GM12875 (cell line): ENCODE results near the gene PCNX4.

Experiments
- H3K4me3 ChIP-seq: one replicate; pipeline ENCODE4 v1.5.1; 2011; ENCODE audit warnings: low read depth, low read length, control low read depth
- CTCF ChIP-seq: IDR thresholded peaks from 2 replicates; pipeline ENCODE4 v1.5.1; 2011; ENCODE audit warnings: low read depth, mild to moderate bottlenecking, control low read depth, inconsistent platforms, low read length, moderate library complexity, borderline replicate concordance; ENCODE audit not compliant: insufficient read depth

Gene PCNX4

GRCh38 chr14:60171690-60172089 is 80.0 kb downstream of the PCNX4 start:
- no peak for TF ChIP-seq CTCF
- no peak overlapping the region for H3K4me3 ChIP-seq

- no peak for TF ChIP-seq CTCF
- no peak overlapping the region for H3K4me3 ChIP-seq
These were observed 82.9 kb downstream of the PCNX4 start for GRCh38 chr14:60174352-60175254.

- no peak for TF ChIP-seq CTCF
- H3K4me3 ChIP-seq = no peak overlapping the region
These were observed 83.7 kb downstream of the PCNX4 start for GRCh38 chr14:60175255-60175902.

GRCh38 chr14:60178164-60178563 is 86.4 kb downstream of the PCNX4 start:
- no peak for TF ChIP-seq CTCF
- no peak overlapping the region for H3K4me3 ChIP-seq

GRCh38 chr14:60178820-60179219 is 87.1 kb downstream of the PCNX4 start:
- TF ChIP-seq CTCF = no peak
- no peak overlapping the region for H3K4me3 ChIP-seq

- H3K4me3 ChIP-seq = no peak overlapping the region
- TF ChIP-seq CTCF = no peak
These were observed 87.7 kb downstream of the PCNX4 start for GRCh38 chr14:60179431-60179869.
